ENCODE measurements around the gene MYO1E. TPM values are rescaled to one million over a fixed set of nuclear protein-coding genes. Genes with fewer than 3 reads are reported as not detected.

The MYO1E gene
- total RNA-seq, 1 donor from 2014 or later: 45.1 TPM

DNA sequence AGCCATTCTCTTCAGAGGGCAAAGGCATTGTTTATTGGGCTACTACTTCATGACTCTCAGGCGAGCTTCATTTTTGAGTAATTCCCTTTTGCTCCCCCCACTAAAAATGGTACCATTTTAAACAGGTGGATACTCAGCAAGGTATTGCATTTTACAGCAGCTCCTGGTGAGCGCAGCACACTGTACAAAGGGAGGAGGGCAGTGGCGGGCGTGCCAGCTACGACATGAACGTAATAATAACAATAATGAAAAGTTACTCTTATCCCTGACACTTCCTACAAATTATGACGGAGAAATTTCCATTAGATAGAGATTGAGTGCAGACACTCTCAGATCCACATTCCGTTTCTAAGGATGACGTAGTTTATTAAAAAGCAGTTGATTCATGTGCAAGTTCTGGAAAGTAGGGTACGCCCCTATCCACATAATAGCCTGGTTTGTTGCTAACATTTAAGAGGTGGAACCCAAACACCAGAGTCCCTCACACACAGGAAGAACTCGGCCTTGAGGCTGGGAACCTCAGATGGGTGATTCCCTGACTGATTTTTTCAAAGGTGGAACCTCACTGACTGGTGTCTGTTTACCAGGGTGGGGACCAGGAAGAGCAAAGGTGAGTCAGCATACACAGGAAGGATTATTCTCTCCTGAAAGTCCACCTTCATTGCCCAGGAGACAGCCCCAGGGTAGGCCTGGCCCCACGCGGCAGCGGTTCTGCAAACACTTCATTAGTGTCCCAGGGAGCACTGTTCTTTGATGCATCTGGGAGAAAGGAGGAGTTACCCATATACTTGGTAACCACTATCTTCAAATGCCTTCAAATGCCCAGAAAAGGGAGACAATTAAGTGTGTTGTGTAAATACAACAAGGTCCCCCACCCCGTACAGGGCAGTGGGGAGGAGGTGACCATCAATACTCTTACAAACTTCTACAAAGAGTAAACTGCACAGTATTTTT, 96.2 kb downstream of the MYO1E start:
- Mint-ChIP-seq H3K36me3 (ENCODE audit: low read depth) (peaks cover 10% of the 10 kb centered on the region), H3K27ac (no peak overlapping the region), H3K27me3 (peaks cover 10% of the 10 kb centered on the region), H3K9me3 (peaks cover 11% of the 10 kb centered on the region), H3K4me3 (no peak overlapping the region), H3K4me1 (peaks cover 59% of the 10 kb centered on the region)
- intact Hi-C loops (cut with micrococcal nuclease): no loop called here
- DNase-seq: no peak

DNA sequence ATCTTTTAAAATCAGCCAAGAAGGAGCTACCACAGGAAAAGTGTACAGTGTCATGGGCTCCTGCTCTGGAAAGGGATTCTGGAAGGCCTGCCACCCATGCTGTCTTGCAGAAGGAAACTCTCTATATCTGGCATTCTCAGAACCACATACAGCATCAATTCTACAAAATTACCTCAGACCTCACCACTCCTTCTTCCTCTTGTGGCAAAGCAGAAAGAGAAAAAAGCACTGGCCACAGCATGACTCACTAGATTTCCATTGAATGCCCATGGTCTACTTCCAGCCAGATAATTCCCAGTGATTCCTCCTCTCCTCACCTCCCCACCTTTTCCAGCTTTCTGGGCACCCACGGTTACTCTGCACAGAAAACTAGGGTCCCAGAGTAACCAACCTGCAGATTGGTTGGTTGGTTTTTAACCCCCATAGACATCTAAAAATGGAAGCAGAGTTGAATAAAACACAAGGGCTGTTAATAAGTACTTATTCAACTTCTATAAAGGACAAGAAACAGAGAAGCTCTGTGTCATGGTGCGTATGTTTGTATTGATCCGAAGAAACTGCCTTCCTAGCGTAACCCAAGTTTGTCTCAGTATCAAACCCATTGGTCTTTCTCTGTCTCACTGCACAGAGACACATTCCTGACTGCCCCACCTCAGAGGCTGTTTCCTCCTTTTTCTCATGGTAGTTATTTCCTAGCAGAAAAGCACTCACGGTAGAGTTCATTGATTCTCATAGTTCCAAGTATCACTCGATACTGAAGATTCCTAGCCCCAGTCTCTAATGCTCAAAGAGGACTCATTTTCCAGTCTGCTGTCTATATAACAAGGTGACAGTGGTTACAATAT, 98.3 kb downstream of the MYO1E start:
- Mint-ChIP-seq H3K36me3 (ENCODE audit: low read depth) (peaks cover 12% of the 10 kb centered on the region), H3K4me3 (peak overlapping the region; percentile 71), H3K27me3 (peaks cover 8% of the 10 kb centered on the region), H3K9me3 (peaks cover 11% of the 10 kb centered on the region), H3K4me1 (peaks cover 62% of the 10 kb centered on the region), H3K27ac (peak overlapping the region; percentile 80)
- intact Hi-C loops (cut with micrococcal nuclease): loop anchor here (1.0 to 2.0 kb wide), 2 partner anchors 18 to 24 kb away; no protein-coding TSS in a partner anchor
- DNase-seq: peak; percentile 75

DNA sequence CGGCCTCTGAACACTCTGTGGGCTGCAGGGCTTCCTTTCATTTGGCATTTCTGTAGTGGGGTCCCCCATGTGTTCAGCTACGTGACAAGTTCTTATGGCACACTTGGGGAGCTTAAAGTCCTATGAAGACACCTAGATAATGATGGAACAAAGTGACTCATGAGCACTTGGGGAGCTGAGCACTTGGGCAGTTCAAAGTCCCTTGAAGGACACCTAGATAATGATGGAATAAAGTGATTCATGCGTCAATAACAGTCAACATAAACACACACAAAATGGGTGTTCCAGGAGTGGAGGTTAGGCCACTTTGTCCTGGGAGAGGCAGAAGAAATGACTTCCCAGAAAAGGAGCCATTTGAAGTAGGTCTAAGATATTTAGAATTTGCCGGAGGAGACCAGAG, 99.4 kb downstream of the MYO1E start:
- no peak for DNase-seq
- Mint-ChIP-seq H3K4me1 (peaks cover 64% of the 10 kb centered on the region), H3K36me3 (ENCODE audit: low read depth) (peaks cover 12% of the 10 kb centered on the region), H3K9me3 (peaks cover 11% of the 10 kb centered on the region), H3K27me3 (peaks cover 4% of the 10 kb centered on the region), H3K4me3 (peak overlapping the region; percentile 74), H3K27ac (peak overlapping the region; percentile 80)
- intact Hi-C loops (cut with micrococcal nuclease): no loop called here

DNA sequence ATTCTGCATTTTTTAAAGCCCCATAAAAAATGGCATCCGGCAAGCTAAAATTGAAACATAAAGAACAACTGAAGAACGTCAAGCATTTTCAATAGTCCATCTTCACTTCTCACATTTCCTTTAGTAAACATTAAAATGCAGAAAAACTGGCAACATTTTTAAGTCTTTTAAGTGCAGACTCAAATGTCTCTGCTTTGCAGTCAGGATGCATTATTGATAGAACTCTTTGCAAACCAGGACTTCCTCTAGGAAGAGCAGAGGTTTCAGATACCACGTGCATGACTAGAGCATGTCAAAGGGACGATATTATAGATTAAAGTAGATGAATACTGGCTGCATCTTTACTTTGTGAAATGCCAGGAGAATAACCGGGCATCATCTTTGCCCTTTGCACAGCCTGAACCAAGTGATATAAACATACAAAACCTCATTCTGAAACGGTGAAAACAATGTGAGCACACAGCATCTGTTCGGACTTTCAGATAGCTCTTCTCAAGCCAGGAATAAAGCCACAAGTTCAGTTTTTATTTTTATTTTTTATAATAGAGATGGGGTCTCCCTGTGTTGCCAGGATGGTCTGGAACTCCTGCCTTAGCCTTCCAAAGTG, 101.0 kb downstream of the MYO1E start:
- Mint-ChIP-seq H3K27me3 (peaks cover 3% of the 10 kb centered on the region), H3K36me3 (ENCODE audit: low read depth) (peaks cover 15% of the 10 kb centered on the region), H3K4me3 (no peak overlapping the region), H3K9me3 (peaks cover 11% of the 10 kb centered on the region), H3K4me1 (peaks cover 61% of the 10 kb centered on the region), H3K27ac (no peak overlapping the region)
- intact Hi-C loops (cut with micrococcal nuclease): no loop called here
- no peak for DNase-seq

DNA sequence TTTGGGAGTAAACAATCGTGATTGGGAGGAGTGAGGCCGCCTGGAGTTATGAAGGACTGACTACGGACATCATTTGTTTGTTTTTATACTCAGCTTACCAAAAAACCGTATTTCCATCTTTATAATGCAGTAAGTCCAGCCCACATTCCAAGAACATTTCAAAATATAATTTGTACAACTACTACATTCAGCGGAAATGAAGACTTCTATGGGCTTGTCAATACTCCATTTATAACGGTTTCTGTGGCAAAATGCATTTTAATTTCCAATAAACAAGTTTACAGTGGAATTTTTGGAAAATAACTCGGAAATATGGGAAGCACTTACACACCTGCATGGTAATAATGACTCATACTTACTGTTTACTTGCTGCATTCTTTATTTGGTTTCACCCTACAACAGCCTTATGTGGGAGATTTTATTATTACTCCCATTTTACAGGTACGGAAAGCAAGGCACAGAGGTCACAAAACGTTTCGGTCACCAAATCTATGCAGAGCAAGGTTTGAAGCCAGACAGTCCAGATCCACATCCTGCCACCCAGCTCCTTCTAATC, 103.7 kb downstream of the MYO1E start:
- intact Hi-C loops (cut with micrococcal nuclease): no loop called here
- Mint-ChIP-seq H3K4me3 (no peak overlapping the region), H3K27ac (peak overlapping the region; percentile 53)

DNA sequence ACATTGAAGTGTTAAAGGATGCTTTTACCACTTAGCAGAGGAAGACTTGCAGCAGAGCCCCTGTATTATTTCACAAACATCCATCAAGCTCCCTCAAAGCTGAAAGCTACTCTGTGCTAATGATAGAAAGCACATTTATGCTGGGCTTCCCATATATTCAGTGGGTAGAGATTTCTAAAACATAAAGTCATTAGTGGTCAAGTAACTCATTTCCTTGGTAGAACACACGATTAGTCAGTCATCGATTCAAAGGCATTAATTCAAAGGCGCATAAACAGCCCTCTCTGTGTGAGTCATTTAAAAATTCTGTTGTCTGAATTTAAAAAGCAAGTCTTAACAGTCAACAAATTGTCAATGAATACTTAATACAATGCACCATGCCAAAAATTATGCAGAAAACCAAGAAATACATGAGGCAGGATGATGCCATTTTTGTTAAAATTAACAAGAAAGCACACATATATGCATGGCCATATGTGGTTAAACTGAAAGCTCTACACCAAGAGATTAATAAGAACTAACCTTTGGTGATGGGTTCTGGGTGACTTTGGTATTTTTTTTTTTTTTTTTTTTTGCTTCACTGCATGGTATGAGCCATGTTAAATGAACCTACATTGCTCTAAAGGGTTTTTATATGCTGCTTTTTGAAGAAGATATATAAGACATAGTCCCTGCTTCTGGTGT, 104.4 kb downstream of the MYO1E start:
- intact Hi-C loops (cut with micrococcal nuclease): no loop called here
- Mint-ChIP-seq H3K27ac (peak overlapping the region; percentile 53), H3K9me3 (no peaks in the 10 kb centered on the region), H3K27me3 (no peaks in the 10 kb centered on the region), H3K4me3 (no peak overlapping the region), H3K4me1 (peaks cover 29% of the 10 kb centered on the region), H3K36me3 (ENCODE audit: low read depth) (peaks cover 12% of the 10 kb centered on the region)
- no peak for DNase-seq

More for the DNA sequence above, 103.7 kb downstream of the MYO1E start:
- DNase-seq: no peak
- H3K9me3 Mint-ChIP-seq: no peaks in the 10 kb centered on the region
- peaks cover 35% of the 10 kb centered on the region for H3K4me1 Mint-ChIP-seq
- H3K36me3 Mint-ChIP-seq (ENCODE audit: low read depth): peaks cover 14% of the 10 kb centered on the region
- H3K27me3 Mint-ChIP-seq: no peaks in the 10 kb centered on the region

DNA sequence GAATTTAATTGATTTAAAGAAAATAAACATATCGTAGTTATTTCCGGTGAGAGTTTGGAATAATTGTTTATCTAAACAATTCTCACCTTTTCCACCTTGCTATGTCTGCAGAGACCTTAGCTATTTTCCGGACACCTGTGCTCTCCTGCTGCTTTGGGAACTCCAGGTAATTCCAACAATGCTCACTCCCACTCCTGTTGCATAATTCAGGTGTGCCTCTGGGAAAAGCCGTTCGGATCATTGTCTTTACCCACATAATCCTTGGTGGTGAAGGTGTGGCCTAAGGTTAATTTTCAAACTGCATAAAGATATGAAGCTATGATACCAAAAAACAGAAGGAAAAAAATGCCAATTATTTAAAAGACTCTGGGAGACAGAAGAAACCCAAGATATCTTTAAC, 106.6 kb downstream of the MYO1E start:
- Mint-ChIP-seq H3K9me3 (no peaks in the 10 kb centered on the region), H3K4me1 (peaks cover 9% of the 10 kb centered on the region), H3K27me3 (no peaks in the 10 kb centered on the region), H3K36me3 (ENCODE audit: low read depth) (peaks cover 5% of the 10 kb centered on the region), H3K4me3 (no peak overlapping the region), H3K27ac (no peak overlapping the region)
- intact Hi-C loops (cut with micrococcal nuclease): no loop called here
- DNase-seq: no peak

DNA sequence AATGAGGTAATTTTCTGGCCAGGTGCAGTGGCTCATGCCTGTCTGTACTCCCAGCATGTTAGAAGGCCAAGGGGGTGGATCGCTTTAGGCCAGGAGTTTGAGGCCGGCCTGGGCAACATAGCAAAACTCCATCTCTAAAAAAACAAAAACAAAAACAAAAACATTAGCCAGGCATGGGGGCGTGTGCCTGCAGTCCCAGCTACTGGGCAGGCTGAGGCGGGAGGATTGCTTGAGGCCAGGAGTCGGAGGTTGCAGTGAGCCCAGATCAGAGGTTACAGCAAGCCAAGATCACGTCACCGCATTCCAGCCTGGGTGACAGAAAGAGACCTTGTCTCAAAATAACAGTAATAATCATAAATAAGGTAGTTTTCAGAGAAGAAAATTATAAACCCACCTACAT, 110.4 kb downstream of the MYO1E start:
- no peaks in the 10 kb centered on the region for H3K9me3 Mint-ChIP-seq
- DNase-seq: no peak
- no peak overlapping the region for H3K4me3 Mint-ChIP-seq
- H3K27me3 Mint-ChIP-seq: no peaks in the 10 kb centered on the region
- no peak overlapping the region for H3K27ac Mint-ChIP-seq
- peaks cover 20% of the 10 kb centered on the region for H3K4me1 Mint-ChIP-seq
- H3K36me3 Mint-ChIP-seq (ENCODE audit: low read depth): peaks cover 7% of the 10 kb centered on the region
- intact Hi-C loops (cut with micrococcal nuclease): no loop called here

DNA sequence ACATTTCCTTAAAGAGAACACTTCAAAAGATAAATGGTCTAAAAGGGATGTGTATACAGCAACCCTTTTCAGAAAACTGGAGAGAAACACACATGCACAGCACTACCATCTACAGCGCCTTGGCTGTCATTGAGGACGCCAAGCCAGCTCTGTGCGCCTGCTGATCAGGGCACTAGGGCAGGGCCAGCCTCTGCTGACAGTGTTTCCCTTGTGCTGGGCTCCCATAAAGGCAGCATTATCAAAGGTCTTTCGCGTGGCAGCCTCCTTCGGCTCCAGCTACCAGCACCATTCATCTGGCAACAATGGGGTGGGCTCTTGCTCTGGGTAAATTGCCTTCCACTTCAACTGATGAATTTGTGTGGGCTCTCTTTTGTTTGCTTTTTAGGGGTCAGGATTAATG, 112.6 kb downstream of the MYO1E start:
- peaks cover 15% of the 10 kb centered on the region for H3K36me3 Mint-ChIP-seq (ENCODE audit: low read depth)
- no peaks in the 10 kb centered on the region for H3K9me3 Mint-ChIP-seq
- peaks cover 39% of the 10 kb centered on the region for H3K4me1 Mint-ChIP-seq
- H3K27ac Mint-ChIP-seq: peak overlapping the region; percentile 80
- H3K4me3 Mint-ChIP-seq: no peak overlapping the region
- peak; percentile 55 for DNase-seq
- no peaks in the 10 kb centered on the region for H3K27me3 Mint-ChIP-seq
- intact Hi-C loops (cut with micrococcal nuclease): no loop called here

DNA sequence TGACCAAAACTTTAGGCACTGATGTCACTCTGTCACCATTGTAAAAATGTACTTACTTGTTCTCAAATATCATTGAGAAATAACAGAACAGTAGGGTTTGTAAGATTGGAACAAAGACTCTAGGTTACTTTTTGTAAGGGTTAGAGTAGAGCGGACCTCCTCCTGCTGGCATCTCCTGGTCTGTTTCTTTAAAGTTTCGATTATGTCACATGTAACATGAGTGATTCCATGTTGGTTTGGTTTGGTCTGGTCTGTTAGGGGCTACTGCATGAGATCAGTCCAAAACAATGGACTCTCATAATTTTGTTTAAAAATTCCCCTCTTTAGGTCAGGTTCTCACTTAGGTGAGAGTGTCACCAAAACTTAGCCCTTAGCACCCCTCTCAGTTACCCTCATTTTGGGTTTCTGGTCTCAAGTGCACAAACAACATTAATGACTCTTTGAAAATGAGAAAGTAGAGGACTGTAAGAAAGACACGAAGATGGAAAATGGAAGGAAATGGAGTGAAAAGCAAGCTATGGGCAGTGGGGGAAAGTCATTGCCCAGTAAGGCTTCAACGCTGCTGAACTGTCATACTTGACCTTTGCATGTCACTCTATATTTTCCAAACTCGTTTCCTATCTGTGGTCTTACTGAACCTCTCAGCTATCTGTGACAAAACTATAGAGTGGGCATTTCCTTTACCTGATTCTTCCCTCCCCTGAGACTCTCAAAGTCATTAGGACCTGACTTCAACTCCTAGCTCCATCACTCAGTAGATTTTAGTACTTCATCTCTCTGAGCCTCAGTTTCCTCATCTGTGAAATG, 113.3 kb downstream of the MYO1E start:
- Mint-ChIP-seq H3K4me3 (no peak overlapping the region), H3K36me3 (ENCODE audit: low read depth) (peaks cover 16% of the 10 kb centered on the region), H3K9me3 (no peaks in the 10 kb centered on the region), H3K27ac (peak overlapping the region; percentile 80), H3K4me1 (peaks cover 40% of the 10 kb centered on the region), H3K27me3 (no peaks in the 10 kb centered on the region)
- DNase-seq: no peak
- intact Hi-C loops (cut with micrococcal nuclease): no loop called here

DNA sequence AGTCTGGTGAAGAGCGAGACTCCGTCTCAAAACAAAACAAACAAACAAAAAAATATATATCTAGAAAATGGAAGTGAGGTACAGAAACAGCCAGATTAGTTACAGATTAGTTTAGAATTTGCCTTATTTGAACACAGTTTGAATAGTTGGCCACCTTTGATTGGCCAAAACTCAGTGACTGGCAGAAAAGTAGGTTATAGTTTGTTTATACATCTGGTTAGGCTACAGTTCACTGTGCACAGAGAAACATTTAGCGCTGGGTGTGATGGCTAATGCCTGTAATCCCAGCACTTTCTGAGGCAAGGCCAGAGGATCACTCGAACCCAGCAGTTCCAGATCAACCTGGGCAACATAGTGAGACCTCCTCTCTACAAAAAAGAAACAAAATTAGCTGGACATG, 114.4 kb downstream of the MYO1E start:
- H3K27me3 Mint-ChIP-seq: no peaks in the 10 kb centered on the region
- no peak overlapping the region for H3K4me3 Mint-ChIP-seq
- peaks cover 17% of the 10 kb centered on the region for H3K36me3 Mint-ChIP-seq (ENCODE audit: low read depth)
- intact Hi-C loops (cut with micrococcal nuclease): no loop called here
- no peak overlapping the region for H3K27ac Mint-ChIP-seq
- no peaks in the 10 kb centered on the region for H3K9me3 Mint-ChIP-seq
- peaks cover 41% of the 10 kb centered on the region for H3K4me1 Mint-ChIP-seq
- DNase-seq: no peak

DNA sequence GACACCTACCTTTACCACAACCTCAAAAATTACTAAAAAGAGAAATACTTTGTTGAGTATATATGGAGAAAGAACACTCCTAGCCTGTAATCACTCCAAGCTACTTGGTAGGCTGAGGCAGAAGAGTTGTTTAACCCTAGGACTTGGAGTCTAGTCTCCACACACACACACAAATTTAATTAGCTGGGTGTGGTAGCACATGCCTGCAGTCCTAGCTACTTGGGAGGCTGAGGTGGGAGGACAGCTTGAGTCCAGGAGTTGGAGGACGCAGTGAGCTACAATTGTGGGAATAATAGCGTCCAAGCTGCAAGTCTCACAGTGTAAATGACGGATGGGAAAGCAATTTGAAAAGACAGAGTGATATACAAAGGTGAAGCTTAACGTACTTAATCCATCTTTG, 115.5 kb downstream of the MYO1E start:
- H3K4me3 Mint-ChIP-seq: no peak overlapping the region
- peaks cover 45% of the 10 kb centered on the region for H3K4me1 Mint-ChIP-seq
- intact Hi-C loops (cut with micrococcal nuclease): loop anchor here (2.0 kb wide), 1 partner anchor 18 kb away; no protein-coding TSS in a partner anchor
- no peaks in the 10 kb centered on the region for H3K27me3 Mint-ChIP-seq
- peaks cover 24% of the 10 kb centered on the region for H3K36me3 Mint-ChIP-seq (ENCODE audit: low read depth)
- H3K27ac Mint-ChIP-seq: peak overlapping the region; percentile 11
- H3K9me3 Mint-ChIP-seq: no peaks in the 10 kb centered on the region
- DNase-seq: no peak
